GM08714 (cell line): ENCODE results near the gene CNRIP1.
"Not testable (repeated sequence)": the region's sequence is repeated elsewhere in the genome, so short reads cannot be mapped to it uniquely, and the experiment has no call there.

ENCODE experiments used
- H3K4me3 ChIP-seq: fragments of 200-500 bp; sonication (Bioruptor generic); 2 replicates; pipeline ENCODE4 v1.5.1; 2014; ENCODE audit warnings: mild to moderate bottlenecking, low read length, inconsistent platforms
- ZNF274 ChIP-seq: IDR thresholded peaks from 2 replicates; pipeline ENCODE4 v1.6.1; 2012; ENCODE audit warnings: mild to moderate bottlenecking, low read depth, low read length

Gene CNRIP1

DNA sequence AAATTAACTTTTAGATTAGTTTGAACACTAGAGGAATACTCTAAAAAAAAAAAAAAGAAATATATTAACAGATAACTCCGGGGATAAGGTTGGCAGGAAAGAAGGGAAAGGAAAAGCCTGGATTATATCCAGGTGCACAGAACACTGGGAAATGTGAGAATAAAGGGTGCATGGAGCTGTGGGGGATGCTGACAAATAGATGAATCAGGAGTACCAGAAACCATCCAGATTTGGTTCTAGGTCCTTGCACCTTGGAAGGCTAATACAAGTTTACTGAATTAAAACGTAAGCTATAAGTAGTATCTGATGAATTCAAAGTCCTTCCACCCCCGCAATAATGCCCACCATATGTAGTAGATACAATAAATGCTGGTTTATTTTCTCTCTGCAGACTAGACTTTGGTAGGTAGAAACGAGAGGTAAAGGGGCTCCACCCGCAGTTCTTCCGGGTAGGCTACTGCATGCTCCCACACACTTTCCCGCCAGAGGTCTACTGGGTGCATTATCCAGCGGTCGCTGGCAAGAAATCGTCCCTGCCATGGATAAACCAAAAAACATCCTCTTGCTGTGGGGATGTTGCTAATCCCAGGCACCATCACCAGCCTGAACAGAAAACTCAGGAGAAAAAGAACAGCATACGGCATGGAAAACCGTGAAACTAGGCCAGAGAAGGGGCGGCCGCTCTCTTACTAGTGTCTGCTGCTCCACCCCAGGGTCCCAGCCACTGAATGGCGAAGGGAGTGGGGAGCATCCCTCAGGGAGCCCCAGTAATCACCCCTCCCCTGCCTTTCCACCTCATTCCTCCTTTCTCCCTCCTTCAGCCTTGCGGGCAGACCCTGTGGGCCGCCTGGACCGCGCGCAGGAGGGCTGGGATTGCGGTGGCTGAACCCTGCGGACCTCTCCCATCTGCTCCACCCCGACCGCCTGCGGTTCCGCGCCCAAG, 1.5 kb downstream of the CNRIP1 start:
- no peak for TF ChIP-seq ZNF274
- no peak overlapping the region for H3K4me3 ChIP-seq

DNA sequence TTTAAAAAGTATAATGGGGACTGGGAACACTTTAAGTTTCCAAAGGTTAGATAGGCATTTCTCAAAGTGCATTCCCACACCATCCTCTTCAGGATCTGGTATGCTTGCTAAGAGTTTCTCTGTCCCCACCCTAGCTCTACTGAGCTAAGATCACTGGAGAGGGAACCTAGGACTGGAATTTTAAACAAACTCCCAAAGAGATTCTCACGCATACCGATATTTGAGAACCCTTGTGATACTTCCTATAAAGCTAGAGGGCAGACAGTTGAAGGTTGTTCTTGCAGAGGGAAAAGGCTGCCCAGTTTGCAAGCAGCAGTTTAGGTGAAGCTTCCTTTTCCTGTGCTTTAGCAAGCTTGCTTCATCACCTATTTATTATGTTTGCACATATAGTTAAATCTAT, 3.6 kb downstream of the CNRIP1 start:
- no peak overlapping the region for H3K4me3 ChIP-seq
- TF ChIP-seq ZNF274, result no peak

DNA sequence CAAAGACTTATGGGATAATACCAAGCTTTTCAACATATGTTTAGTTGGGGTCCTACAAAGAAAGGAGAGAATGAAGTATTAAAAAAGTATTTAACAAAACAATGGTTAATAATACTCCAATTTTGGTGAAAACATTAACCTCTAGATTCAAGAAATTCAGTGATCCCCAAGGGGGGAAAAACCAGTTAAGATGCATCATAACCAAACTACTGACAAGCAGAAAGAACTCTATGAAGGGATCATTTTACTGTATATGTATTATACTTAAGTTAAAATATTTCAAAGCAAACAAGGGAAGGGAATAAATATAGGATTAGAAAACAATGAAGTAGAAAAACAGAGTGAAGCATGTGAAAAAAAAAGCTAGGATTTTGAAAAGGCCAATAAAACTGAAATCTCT, 8.7 kb downstream of the CNRIP1 start:
- no peak overlapping the region for H3K4me3 ChIP-seq
- TF ChIP-seq ZNF274, result no peak

DNA sequence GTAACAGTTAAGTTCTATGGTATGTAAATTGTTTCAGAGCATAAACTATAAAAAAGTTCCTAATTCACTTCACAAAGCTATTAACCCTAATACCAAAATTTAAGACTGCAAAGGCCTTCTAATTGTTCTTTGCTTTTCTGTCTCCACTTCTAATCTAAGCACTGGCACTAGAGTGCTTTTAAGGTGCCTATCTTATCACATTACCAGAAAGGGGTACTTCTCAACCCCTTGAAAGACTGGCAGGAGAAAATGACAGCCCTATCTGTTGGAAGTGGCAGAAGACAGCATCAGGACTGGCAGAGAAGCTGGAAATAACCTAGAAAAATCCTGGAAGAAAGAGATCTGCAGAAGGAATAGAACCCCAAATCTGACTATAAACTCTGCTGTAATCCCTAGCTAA, 10.3 kb downstream of the CNRIP1 start:
- TF ChIP-seq ZNF274, result no peak
- no peak overlapping the region for H3K4me3 ChIP-seq

DNA sequence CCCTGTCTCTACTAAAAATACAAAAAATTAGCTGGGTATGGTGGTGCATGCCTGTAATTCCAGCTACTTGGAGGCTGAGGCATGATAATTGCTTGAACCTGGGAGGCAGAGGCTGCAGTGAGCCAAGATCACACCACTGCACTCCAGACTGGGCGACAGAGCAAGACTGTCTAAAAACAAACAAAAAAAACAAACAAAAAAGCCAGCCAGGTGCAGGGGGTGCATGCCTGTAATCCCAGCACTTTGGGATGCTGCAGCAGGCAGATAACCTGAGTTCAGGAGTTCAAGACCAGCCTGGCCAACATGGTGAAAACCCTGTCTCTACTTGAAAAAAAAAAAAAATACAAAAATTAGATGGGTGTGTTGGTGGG, 15.9 kb downstream of the CNRIP1 start:
- H3K4me3 ChIP-seq, result not testable (repeated sequence)

DNA sequence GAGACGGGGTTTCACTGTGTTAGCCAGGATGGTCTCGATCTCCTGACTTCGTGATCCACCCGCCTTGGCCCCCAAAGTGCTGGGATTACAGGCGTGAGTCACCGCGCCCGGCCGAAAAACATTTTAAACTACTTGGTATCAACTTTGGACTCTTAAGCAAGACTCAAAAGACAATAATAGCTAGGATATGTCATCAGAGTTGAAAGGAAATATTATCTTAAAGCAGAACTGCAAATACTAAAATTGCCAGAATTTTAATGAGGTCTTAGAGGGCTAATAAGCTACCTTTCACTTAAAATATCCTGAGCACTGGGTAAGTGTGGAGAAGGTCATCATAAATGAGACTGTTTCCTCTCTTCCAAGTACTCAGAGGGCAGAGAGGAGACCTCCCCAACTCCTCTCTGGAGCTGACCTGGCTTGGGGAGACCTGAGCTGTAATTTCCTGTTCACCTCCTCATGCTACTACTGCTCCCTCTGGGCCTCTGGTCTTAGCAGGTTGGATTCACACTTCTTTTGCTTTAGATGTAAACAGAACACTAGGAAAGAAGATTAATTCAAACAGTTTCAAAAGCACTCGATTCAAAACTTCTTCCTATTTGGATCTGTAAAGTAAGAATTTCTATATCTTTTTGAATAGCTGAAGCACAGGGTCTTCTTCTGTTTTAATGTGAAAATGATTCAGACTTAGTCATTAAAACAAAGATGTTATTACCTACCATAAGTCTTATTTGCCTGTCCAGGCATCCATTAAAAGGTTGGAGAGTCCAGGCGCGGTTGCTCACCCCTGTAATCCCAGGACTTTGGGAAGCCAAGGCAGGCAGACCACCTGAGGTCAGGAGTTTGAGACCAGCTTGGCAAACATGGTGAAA, 16.5 kb downstream of the CNRIP1 start:
- no peak for TF ChIP-seq ZNF274

DNA sequence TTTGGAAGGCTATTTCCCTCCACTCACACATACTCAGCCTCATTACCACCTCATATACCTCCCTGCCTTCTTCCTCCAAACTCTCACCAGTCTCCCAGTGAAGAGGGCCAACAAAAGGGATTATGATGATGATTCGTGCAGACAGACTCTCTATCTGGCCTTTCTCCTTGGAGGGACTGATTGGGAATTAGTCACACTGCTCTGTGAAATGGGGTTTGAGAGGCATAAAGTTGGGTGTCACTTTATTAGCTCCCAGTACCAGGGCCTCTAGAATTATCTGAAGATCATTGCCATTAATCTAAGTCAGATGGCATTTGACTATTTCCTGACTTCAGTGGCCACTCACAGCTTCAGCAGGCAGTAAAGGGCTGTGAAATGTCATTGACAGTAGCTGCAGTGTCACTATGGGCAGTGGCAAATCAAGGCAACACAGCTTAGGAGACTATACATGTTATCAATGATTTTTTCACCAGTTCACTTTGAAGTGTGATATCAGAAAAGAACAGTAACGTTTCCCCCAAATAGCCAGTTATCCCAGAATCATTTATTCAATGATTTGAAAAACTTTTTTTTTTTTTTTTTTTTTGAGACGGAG, 17.4 kb downstream of the CNRIP1 start:
- TF ChIP-seq ZNF274, result no peak
- H3K4me3 ChIP-seq, result no peak overlapping the region

More for the DNA sequence above, 16.5 kb downstream of the CNRIP1 start:
- H3K4me3 ChIP-seq, result no peak overlapping the region

DNA sequence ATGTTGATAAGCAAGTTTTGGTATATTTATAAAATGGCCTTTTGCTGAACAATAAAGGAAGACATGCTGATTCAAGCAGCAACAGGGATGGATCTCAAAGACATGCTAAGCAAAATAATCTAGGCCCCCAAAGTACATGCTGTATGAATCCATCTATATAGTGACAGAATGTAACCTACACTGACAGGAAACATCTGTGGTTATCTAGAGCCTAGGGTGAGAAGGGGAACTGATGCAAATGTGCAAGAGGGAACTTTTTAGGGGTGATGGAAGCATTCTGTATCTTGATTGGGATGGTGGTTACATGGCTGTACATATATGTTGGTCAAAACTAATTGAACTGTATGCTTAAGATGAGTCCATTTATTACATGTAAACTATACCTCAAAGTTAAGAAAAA, 24.2 kb downstream of the CNRIP1 start:
- no peak overlapping the region for H3K4me3 ChIP-seq
- no peak for TF ChIP-seq ZNF274

DNA sequence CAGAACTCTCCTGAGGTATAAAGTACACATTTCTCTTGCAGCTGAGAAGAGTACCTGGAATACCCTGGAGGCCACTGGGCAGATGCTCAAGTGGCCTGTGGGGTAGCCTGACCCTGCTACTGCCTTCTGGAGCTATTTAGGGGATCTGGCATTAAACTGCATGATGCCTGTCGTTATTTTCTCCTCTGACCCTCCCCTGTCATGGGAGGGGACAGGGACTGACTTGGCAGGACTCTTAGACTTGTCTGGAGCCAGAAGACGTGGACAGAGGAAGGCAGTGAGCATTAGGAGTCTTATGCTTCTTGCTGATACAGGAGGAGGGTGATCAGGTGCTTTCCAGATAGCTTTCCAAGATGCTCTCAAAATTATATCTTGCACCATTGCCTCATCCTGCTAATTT, 24.8 kb downstream of the CNRIP1 start:
- no peak overlapping the region for H3K4me3 ChIP-seq
- TF ChIP-seq ZNF274, result no peak

DNA sequence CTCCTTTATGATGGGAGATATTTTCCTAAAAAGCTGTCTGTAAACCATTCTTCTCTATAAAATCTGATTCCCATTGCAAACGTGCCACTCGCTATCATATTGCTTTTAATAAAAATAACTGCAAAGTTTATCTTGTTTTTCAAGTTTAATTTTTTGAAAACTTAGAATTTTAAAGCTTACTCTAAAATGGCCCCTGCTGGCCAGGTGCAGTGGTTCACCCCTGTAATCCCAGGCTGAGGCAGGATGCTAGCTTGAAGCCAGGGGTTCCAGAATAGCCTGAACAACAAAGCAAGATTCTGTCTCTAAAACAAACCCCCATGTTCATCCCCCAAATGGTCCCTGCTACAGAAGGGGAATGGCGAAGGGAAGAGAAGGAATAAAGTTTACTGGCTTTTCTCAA, 25.6 kb downstream of the CNRIP1 start:
- TF ChIP-seq ZNF274, result no peak
- no peak overlapping the region for H3K4me3 ChIP-seq

DNA sequence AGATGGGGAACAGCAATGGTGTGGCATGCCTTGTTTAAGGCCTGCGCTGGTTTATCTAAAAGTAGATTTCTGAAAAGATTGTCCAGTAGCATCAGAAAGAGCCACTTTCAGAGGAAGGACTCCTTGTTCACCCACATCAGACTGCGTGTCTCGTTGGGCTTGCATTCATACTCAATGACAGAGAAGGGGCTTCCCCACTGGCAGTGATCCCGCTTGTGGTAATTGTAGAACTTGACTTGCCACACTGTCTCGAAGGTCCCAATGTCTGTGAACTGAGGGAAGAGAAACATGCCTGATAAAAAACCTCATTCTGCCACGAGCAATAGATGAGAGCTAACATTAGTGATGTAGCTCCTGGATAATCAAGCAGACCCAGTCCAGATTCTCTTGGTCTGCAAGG, 26.0 kb downstream of the CNRIP1 start:
- no peak for TF ChIP-seq ZNF274
- H3K4me3 ChIP-seq, result no peak overlapping the region

DNA sequence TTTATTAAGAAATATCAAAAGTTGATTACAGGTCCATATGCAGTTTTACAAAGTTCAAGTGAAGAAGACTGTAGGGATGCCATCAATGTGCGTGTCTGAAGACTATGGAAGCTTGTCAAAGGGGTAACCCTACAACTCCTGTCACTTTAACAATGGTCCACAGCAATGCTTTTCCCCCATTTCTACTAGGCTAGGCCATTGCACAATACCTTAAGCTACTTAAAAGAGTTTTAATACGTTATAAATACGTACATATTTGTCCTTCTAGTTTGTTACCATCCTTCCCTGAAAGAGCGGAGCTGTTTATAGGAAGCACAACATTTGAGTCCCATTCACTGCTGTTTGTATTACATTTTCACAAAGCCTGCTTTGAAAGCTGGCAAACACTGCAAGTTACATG, 26.7 kb downstream of the CNRIP1 start:
- no peak overlapping the region for H3K4me3 ChIP-seq
- no peak for TF ChIP-seq ZNF274

DNA sequence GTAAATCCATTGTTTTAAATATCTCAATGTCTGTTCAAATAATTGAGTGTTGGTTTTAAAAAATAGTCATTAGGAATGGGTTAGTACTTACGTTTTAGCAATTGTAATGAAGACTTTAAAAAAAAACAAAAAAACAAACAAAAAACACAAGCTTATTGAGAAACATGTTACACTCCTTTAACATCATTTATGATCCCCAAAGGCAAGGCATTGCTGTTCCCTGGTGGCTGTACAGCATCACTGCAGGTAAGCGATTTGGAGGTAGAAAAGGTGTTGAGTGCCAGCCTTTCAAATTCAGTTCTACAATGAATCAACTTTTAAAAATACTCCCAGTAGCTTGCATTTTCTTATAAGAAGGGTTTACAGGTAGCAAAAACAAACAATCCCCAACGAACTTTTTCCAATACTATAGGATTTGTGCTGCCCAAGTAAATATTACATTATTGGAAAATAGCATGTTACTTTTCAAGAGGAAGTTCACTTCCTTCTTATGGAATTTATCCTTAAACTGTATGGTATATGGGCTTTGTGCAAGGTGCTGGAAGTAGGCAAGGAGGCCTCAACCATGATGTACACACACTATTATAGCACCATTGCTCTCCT, 27.5 kb downstream of the CNRIP1 start:
- H3K4me3 ChIP-seq, result no peak overlapping the region
- no peak for TF ChIP-seq ZNF274

DNA sequence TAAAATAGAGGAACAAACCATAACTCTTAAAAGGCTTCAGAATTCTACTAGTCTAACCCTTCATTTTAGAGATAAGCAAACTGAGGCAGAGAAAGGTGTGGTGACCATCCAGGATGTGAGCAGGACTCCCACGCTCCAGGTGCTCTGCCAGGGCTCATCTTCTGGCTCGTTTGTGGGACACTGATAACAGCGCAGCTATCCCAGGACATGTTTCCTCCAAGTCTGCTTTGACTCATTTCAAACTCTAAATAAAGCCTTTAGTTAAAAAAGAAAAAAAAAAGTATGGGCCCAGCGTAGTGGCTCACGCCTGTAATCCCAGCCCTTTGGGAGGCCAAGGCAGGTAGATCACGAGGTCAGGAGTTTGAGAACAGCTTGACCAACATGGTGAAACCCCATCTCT, 28.4 kb downstream of the CNRIP1 start:
- no peak for TF ChIP-seq ZNF274

More for the DNA sequence above, 28.4 kb downstream of the CNRIP1 start:
- H3K4me3 ChIP-seq, result no peak overlapping the region
